Stimulated activated CD4-positive, alpha-beta T cell treated with anti-CD3 and anti-CD28 coated beads, TNF-alpha, amount 100 ng/mL, for 24 hours (primary cell): ENCODE data around the gene GART.
A peak's percentile ranks its signal among the peaks of the same experiment; 100 is the strongest.

Source experiments
- DNase-seq, 3 experiments: peaks; one replicate each; pipeline ENCODE4 v3.0.0-alpha.2; 2020; ENCODE audit warnings: low read depth in 3 of 3

Gene GART

DNA sequence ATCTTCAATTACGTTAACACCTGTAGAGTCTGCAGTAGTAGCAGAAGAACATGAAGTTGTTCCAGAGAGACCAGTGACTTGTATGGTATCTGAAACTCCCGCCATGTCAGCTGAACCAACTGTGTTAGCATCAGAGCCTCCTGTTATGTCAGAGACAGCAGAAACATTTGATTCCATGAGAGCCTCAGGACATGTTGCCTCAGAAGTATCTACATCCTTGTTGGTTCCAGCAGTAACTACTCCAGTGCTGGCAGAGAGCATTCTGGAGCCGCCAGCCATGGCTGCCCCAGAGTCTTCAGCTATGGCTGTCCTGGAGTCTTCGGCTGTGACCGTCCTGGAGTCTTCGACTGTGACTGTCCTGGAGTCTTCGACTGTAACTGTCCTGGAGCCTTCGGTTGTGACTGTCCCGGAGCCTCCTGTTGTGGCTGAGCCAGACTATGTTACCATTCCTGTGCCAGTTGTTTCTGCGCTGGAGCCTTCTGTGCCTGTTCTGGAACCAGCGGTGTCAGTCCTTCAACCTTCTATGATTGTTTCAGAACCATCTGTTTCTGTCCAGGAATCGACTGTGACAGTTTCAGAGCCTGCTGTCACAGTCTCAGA, 11.2 kb upstream of the GART start:
- no peak for DNase-seq

DNA sequence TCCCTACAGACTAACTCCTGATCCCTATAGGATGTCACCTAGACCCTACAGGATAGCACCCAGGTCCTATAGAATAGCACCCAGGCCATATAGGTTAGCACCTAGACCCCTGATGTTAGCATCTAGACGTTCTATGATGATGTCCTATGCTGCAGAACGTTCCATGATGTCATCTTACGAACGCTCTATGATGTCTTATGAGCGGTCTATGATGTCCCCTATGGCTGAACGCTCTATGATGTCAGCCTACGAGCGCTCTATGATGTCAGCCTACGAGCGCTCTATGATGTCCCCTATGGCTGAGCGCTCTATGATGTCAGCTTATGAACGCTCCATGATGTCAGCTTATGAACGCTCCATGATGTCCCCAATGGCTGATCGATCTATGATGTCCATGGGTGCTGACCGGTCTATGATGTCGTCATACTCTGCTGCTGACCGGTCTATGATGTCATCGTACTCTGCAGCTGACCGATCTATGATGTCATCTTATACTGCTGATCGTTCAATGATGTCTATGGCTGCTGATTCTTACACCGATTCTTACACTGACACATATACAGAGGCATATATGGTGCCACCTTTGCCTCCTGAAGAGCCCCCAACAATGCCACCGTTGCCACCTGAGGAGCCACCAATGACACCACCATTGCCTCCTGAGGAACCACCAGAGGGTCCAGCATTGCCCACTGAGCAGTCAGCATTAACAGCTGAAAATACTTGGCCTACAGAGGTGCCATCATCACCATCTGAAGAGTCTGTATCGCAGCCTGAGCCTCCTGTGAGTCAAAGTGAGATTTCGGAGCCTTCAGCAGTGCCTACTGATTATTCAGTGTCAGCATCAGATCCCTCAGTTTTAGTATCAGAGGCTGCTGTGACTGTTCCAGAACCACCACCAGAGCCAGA, 10.4 kb upstream of the GART start:
- no peak for DNase-seq

DNA sequence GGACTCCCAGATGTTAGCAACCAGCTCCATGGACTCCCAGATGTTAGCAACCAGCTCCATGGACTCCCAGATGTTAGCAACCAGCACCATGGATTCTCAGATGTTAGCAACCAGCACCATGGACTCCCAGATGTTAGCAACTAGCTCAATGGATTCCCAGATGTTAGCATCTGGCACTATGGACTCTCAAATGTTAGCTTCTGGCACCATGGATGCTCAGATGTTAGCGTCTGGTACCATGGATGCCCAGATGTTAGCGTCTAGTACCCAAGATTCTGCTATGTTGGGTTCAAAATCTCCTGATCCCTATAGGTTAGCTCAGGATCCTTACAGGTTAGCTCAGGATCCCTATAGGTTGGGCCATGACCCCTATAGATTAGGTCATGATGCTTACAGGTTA, 9.7 kb upstream of the GART start:
- DNase-seq: no peak

DNA sequence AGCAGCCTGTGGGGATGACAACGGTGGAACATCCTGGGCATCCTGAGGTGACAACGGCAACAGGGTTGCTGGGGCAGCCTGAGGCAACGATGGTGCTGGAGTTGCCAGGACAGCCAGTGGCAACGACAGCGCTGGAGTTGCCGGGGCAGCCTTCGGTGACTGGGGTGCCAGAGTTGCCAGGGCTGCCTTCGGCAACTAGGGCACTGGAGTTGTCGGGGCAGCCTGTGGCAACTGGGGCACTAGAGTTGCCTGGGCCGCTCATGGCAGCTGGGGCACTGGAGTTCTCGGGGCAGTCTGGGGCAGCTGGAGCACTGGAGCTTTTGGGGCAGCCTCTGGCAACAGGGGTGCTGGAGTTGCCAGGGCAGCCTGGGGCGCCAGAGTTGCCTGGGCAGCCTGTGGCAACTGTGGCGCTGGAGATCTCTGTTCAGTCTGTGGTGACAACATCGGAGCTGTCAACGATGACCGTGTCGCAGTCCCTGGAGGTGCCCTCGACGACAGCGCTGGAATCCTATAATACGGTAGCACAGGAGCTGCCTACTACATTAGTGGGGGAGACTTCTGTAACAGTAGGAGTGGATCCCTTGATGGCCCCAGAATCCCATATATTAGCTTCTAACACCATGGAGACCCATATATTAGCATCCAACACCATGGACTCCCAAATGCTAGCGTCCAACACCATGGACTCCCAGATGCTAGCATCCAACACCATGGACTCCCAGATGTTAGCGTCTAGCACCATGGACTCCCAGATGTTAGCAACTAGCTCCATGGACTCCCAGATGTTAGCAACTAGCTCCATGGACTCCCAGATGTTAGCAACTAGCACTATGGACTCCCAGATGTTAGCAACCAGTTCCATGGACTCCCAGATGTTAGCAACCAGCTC, 9.1 kb upstream of the GART start:
- no peak for DNase-seq

DNA sequence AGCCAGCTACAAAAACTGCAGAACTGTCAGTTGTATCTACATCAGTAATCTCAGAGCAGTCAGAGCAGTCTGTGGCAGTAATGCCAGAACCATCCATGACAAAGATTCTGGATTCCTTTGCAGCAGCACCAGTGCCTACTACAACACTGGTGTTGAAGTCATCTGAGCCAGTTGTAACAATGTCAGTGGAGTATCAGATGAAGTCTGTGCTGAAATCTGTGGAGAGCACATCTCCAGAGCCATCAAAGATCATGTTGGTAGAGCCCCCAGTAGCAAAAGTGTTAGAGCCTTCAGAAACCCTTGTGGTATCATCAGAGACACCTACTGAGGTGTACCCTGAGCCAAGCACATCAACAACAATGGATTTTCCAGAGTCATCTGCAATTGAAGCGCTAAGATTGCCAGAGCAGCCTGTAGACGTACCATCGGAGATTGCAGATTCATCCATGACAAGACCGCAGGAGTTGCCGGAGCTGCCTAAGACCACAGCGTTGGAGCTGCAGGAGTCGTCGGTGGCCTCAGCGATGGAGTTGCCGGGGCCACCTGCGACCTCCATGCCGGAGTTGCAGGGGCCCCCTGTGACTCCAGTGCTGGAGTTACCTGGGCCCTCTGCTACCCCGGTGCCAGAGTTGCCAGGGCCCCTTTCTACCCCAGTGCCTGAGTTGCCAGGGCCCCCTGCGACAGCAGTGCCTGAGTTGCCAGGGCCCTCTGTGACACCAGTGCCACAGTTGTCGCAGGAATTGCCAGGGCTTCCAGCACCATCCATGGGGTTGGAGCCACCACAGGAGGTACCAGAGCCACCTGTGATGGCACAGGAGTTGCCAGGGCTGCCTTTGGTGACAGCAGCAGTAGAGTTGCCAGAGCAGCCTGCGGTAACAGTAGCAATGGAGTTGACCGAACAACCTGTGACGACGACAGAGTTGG, 8.2 kb upstream of the GART start:
- DNase-seq: no peak

DNA sequence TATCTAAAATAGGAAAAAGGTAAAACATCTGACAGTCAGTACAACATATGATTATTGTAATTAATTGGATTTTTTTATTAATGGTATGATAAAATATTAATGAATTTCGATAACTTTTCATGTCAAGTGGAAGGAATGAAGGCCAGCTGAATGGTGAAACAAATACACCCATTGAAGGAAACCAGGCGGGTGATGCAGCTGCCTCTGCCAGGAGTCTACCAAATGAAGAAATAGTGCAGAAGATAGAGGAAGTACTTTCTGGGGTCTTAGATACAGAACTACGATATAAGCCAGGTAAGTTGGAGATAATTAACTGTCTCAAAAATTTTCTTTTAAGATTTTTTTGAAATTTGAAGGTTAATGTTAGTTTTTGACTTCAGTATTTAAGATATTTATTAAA, 4.2 kb upstream of the GART start:
- DNase-seq: no peak

DNA sequence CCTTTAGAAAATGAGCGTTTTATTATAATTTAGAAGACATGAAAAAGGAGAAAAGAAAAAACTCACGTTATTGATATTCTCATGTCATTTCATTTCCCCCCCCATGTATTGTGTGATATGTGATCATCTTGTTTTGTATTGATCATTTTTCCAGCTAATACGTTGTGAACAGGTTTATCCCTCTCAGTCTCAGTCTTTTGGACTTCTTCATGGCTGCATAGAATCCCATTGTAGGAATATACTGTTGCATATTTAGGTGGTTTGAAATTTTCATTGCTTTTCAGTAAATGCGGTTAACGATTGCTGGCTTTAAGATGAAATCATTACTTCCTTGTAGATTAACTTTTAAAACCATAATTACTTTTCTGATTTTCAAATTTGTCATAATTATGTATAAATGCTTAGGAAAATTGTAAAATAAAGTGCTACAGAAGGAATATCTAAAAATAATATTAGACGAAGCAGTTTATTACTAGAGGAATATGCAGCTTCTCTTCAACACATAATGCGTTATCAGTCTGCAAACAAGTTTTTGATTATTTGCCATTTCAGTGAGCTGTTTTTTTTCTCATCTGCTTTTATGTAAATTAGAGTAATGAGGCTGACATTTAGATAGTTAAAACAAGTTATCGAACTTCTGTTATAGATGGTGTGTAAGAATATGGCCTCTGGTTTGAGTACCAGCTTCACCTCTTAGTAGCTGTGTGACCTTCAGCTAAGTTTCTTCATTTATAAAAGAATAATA, 2.7 kb upstream of the GART start:
- DNase-seq: no peak

DNA sequence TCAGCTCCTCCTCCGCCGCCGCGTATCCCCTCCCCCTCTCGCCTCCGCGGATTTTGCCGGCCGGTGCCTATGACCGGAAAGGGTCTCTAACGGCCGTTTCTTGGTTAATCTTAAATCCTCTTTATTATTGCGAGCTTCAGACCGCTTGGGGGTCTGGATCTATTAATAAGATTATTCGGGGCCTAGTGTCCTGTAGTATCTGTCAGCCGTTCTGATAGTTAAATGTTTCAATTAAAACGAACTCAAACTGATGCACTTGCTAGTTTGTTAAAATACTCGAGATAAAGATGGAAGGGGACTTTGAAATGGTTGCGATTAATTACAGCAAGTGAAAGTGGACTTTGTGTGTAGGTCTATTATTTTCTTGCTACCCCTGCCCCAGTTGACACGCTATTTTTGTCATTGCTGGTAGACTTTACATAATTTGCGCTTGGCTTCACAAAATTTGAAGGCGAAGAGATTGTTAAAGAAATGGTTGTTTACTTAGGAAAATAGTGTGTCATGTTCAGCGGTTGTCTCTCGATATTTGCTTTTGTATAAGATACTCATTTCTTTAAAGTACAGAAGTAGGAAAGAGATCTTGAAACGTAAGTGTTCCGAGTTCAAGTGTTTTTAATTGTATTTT, 1.7 kb upstream of the GART start:
- peak in 2 of 3 experiments; percentile 38 to 77 for DNase-seq

DNA sequence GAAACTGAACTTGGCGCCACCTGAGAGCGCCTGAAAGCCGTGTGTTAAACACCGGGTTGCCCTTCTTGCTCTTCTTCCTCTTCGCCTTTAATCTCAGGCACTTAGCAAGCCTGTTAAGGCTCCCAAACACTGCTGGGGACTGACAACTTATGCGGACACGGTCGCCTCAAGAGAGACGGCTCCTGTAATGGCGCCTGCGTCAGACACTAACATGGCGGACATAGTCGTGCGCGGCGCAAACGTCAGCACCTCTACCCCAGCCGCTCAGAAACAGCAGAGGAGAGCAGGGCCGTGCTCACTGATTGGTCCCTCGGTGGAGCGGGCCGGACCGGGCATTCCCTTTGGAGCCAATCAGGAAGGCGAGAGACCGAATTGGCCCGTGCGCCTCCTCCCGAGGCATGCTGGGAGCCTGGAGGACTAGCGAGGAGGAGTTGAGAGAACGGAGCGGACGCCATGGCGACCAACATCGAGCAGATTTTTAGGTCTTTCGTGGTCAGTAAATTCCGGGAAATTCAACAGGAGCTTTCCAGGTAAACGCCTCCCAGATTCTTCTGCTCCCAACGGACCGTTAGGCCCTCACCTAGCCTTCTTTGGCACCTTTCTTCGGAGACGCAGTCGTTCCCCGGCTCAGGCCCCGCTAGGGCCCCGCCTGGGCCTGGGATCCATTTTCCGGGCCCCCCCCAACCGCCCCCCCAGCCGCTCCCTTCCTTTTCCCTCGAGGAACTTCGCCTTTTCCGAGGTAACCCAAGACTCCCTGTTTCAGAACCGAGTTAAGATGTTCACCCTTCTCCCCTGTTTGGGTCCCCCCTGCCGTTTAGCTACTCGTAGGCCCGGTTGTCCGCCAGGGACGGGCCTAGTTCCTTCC, 955 bp upstream of the GART start, which contains the start of gene SON:
Gene SON, plus strand, starts transcription at position 399 of the 865 bp plus-strand sequence. Its CDS starts 55 bp downstream, at position 454.
- DNase-seq: peak; percentile 94 to 98 (median 96)

DNA sequence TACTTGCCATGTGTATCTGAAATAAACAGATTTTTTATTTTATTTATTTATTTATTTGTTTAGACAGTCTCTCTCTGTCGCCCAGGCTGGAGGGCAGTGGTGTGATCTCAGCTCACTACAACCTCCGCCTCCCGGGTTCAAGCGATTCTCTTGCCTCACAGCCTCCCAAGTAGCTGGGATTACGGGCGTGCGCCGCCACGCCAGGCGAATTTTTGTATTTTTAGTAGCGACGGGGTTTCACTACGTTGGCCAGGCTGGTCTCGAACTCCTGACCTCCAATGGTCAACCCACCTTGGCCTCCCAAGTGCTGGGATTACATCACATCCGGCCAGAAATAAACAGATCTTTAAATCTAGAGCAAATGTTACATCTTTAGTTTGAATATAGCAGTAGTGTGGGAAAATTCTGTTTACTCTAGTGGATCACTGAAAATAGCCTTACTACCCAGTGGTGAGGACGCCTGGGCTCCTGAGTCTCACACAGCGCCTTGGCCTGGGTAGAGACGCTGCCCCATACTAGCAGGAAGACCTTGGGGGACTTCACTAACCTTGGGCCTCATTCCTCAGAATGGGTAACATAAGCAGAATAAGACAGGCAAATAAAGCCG, 709 bp downstream of the GART start:
- no peak for DNase-seq

DNA sequence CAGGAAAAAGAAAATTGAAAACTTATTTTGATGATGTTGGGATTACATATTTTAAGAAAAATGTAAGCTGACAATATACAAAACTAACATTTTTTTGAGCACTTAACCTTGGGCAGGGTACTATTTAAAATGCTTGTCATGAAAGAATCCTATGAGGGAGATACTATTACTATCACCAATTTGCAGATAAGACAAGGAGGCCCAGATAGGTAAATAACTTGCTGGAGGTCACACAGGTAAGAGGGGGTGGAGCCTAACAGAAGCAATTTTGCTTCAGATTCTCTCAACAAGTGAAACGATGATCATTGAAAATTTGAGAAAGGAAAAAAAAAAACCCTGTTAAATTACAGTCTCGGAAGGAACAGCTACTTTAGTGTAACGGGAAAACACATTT, 1.2 kb downstream of the GART start:
- no peak for DNase-seq

DNA sequence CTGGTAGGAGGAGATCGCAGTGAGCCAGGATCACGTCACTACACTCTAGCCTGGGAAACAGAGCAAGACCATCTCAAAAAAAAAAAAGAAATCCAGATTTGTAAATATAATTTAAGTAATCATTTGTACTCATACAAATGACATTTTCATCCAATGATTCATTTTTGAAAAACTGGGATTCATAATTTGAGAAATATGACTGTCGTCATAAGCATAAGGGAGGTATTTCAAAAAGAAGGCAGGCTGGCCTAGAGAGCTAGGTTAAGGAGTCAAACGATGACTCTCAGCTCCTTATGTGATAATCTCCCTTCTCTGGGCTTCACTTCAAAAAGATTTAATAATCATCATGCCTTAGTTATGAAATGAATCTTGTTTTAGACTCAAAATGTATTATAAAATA, 2.3 kb downstream of the GART start:
- DNase-seq: no peak

DNA sequence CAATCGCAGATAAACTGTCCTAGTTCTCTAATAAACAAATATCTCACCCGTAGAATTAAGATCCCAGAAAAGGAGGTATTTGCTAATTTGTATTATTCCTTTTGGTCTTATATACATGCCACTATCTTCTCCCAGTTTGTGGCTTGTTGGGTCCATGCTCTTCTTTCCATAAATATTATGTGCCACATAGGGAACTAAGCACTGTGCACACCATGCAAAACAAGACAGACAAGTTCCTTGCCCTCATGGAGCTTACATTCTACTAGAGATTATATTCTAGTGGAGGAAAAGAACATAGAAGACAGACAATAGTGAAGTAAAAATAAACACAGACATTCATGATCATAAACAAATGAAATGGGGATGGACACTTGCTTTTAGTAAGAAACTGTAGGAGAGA, 4.7 kb downstream of the GART start:
- no peak for DNase-seq

DNA sequence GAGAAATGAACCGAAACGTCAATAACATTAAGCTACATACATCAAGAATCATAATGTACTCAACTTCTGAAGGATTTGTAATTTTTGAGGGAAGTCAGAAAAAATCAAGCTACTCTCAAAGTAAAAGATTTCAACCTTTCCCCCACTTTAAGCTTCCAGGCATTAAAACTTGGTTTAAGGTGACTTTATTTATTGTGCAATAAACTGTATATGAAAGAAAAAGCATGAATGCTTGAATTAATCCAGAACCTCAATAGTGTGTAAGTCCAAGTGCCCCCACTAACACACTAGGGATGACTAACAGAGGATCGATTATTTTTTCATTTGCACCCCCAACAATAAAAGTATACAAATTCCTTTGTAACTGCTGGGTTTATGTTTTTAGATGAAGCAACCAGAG, 10.9 kb downstream of the GART start:
- DNase-seq: no peak

DNA sequence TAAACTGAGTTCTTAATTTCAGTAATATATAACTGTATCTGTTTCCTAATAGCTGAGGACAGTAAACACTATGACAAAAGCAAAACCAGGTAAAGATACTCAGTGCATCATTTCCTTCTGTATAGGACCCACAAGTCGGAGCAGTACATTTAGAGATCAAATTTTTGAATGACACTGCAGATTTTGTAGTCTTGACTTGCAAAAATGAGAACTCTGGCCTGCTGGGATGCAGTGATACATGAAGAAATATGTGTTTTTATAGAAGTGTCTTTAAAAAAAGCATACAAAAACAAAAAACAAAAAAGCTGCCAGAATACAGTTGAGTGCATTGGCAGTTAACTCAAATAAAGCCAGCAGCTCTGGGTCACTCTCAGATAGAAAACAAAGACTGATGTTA, 19.0 kb downstream of the GART start:
- no peak for DNase-seq

DNA sequence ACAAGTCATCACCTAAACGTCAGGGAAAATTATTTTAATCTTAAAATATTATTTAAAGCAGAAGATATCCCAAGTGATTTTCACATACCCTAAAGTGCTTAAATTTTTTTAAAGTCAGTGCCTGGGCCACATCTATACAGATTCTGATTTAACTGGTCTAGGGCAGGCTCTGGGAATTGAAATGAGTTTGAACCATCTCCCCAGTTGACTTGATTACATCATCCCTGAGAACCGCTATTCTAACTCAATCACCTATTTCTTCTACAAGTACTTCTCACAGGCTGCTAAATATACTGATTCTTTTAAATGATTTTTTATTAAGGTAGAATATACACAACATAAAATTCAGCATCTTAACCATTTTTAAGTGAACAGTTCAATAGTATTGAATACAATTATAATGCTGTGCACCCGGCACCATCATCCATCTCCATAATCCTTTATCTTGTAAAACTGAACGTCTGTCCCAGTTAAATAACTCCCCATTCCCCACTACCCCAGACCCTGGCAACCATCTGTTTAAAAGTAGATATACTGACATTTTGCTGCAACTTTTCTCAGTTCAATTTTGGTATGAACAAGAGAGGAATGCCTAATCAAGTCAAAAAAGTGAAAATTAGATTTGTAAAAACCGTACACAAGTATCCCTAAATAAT, 19.5 kb downstream of the GART start:
- no peak for DNase-seq

DNA sequence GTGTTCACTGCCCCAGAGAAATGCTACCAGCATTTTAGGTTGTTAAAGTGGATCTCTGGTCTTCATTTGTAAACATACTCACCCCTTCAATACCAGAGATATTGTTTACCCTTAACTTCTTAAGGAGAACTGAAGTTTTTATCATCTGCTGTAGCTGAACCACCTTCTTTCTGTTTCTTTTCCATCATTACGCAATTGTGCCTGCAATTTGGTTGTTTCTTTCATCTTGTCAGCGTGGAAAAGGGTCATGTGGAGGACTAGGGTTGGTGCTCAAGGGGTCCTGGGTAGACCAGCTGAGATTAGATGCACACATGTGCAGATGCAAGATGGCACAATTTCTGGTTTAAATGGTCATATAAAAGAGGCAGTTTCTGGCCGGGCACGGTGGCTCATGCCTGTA, 23.0 kb downstream of the GART start:
- no peak for DNase-seq

DNA sequence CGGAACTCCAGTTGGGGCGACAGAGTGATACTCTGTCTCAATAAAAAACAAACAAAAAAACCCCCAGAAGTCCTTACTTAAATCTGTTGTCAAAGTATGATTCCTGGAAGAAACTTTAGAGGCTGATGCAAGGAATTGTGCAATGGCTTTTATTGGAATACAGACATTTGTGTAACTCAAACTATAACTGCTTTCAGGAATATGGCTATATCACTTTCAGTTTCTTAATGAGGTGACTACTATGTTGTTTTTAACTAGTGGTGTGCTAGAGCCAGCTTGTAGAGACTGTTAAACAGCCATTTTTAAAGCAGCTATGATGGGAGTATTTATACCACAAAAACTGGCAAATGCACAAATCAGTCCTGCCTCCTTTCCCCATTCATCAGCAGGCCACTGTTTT, 27.7 kb downstream of the GART start:
- DNase-seq: no peak
